NT2/D1 (cell line): ENCODE data around the gene BICD2.

Source experiments
- SUZ12 ChIP-seq: IDR thresholded peaks from 2 replicates; pipeline ENCODE4 v1.6.1; 2011; ENCODE audit not compliant: insufficient read length, insufficient read depth; ENCODE audit errors: extremely low read depth
- YY1 ChIP-seq: IDR thresholded peaks from 2 replicates; pipeline ENCODE4 v1.6.1; 2011; ENCODE audit not compliant: insufficient read length, insufficient read depth
- ZNF274 ChIP-seq: IDR thresholded peaks from 2 replicates; pipeline ENCODE4 v1.6.1; 2011; ENCODE audit warnings: mild to moderate bottlenecking, low read depth, low read length

- TF ChIP-seq YY1 (no peak), SUZ12 (no peak), ZNF274 (no peak)
Measured at GRCh38 chr9:92760070-92760469, 4.6 kb downstream of the BICD2 start.
